Gastroesophageal sphincter (tissue), 4 donors: ENCODE data around the gene C1QTNF12. TPM values are rescaled to one million over a fixed set of nuclear protein-coding genes. Genes with fewer than 3 reads are reported as not detected.

ENCODE experiments used
- ATAC-seq: fragments of 150-250 bp; one replicate; pipeline ENCODE4 v1.9.1; 2016; ENCODE audit warnings: mild to moderate bottlenecking, moderate library complexity
- H3K27ac ChIP-seq, 4 donors: fragments of 200-600 bp; sonication (generic) in 3 of 4; 1 replicate in 3 of 4; 2 replicates in 1 of 4; pipeline ENCODE4 v1.5.1; 2016 to 2019
- H3K27me3 ChIP-seq: fragments of 200-600 bp; sonication (generic); one replicate; pipeline ENCODE4 v1.5.1; 2019
- H3K36me3 ChIP-seq, 2 donors: fragments of 200-600 bp; sonication (generic); one replicate each; pipeline ENCODE4 v1.5.1; 2019; ENCODE audit warnings: control low read depth in 1 of 2
- H3K4me1 ChIP-seq, 3 donors: fragments of 200-600 bp; sonication (generic); 1 replicate in 2 of 3; 2 replicates in 1 of 3; pipeline ENCODE4 v1.5.1; 2016 to 2019; ENCODE audit warnings: control low read depth in 2 of 3
- H3K4me3 ChIP-seq, 2 donors: fragments of 200-600 bp; sonication (generic); one replicate each; pipeline ENCODE4 v1.5.1; 2019; ENCODE audit warnings: mild to moderate bottlenecking in 1 of 2, moderate library complexity in 1 of 2
- H3K9me3 ChIP-seq, 3 donors: fragments of 200-600 bp; sonication (generic); one replicate each; pipeline ENCODE4 v1.5.1; 2017 to 2019; ENCODE audit warnings: control low read depth in 2 of 3
- CTCF ChIP-seq, 4 experiments: fragments of 200-600 bp in 2 of 4; fragments of 450-650 bp in 2 of 4; sonication (generic) in 1 of 4; IDR thresholded peaks; one replicate each; pipeline ENCODE4 v1.5.1; 2017 to 2019; ENCODE audit warnings: antibody characterized with exemption in 4 of 4, mild to moderate bottlenecking in 2 of 4, moderate library complexity in 2 of 4
- EP300 ChIP-seq: sonication (generic); formaldehyde crosslinking; IDR thresholded peaks from one replicate; pipeline ENCODE4 v1.6.1; 2017; ENCODE audit warnings: antibody characterized with exemption, mild to moderate bottlenecking
- POLR2A ChIP-seq, 2 donors: fragments of 450-650 bp; IDR thresholded peaks; one replicate each; pipeline ENCODE4 v1.6.1; 2017; ENCODE audit warnings: antibody characterized with exemption in 2 of 2, mild to moderate bottlenecking in 2 of 2, moderate library complexity in 1 of 2
- POLR2AphosphoS5 ChIP-seq: sonication (generic); formaldehyde crosslinking; IDR thresholded peaks from one replicate; pipeline ENCODE4 v1.6.1; 2017; ENCODE audit warnings: antibody characterized with exemption
- WGBS, 2 donors: methylation state at CpG; one replicate each; pipeline ENCODE4 v1.1.5; 2018; ENCODE audit warnings: low coverage in 1 of 2; 5-methylcytosine and 5-hydroxymethylcytosine counted together
- total RNA-seq, 4 donors: library from RNA; depleted of rRNA; stranded (reverse); fragments of >200 nt; gene quantifications; one replicate each; pipeline ENCODE4 v1.1.0, GENCODE V29; 2016

The C1QTNF12 gene
- total RNA-seq, 4 donors from 2014 or later = 0.96 to 2.8 (median 1.7) TPM

GRCh38 chr1:1227386-1227785 lies 19.1 kb downstream of the C1QTNF12 start:
- peaks cover 0 to 73% of the 10 kb centered on the region in 2 donors for H3K36me3 ChIP-seq
- H3K27me3 ChIP-seq = no peaks in the 10 kb centered on the region
- ATAC-seq = no peak
- peaks cover 0 to 56% (median 15%) of the 10 kb centered on the region in 3 donors for H3K4me1 ChIP-seq
- H3K9me3 ChIP-seq = no peaks in the 10 kb centered on the region
- no peak overlapping the region for H3K27ac ChIP-seq
- no peak for TF ChIP-seq POLR2A (IDR thresholded peaks at IDR 0.05)
- TF ChIP-seq CTCF (IDR thresholded peaks at IDR 0.05) = no peak
- no peak for TF ChIP-seq EP300
- TF ChIP-seq POLR2AphosphoS5 = no peak
- no CpG with 5 or more reads among the region's 25 CpGs for WGBS, 2 donors
- no peak overlapping the region for H3K4me3 ChIP-seq

- peaks cover 0 to 56% (median 15%) of the 10 kb centered on the region in 3 donors for H3K4me1 ChIP-seq
- no peak overlapping the region for H3K4me3 ChIP-seq
- WGBS, 2 donors = 78% methylated on average over 4 of the region's 44 CpGs; no CpG with 5 or more reads in 1 of the 2 donors
- H3K9me3 ChIP-seq = no peaks in the 10 kb centered on the region
- no peak for TF ChIP-seq POLR2A (IDR thresholded peaks at IDR 0.05)
- TF ChIP-seq CTCF (IDR thresholded peaks at IDR 0.05) = no peak
- no peak for TF ChIP-seq EP300
- no peak for TF ChIP-seq POLR2AphosphoS5
- H3K36me3 ChIP-seq = peaks cover 0 to 80% of the 10 kb centered on the region in 2 donors
- no peaks in the 10 kb centered on the region for H3K27me3 ChIP-seq
- no peak for ATAC-seq
- H3K27ac ChIP-seq = no peak overlapping the region
Observed at GRCh38 chr1:1226566-1227362, 19.8 kb downstream of the C1QTNF12 start.

- no peak overlapping the region for H3K4me3 ChIP-seq
- H3K36me3 ChIP-seq = peaks cover 0 to 88% of the 10 kb centered on the region in 2 donors
- ATAC-seq = no peak
- H3K4me1 ChIP-seq = peaks cover 0 to 53% (median 15%) of the 10 kb centered on the region in 3 donors
- 82% methylated on average over 5 of the region's 18 CpGs; no CpG with 5 or more reads in 1 of the 2 donors for WGBS, 2 donors
- H3K9me3 ChIP-seq = no peaks in the 10 kb centered on the region
- no peaks in the 10 kb centered on the region for H3K27me3 ChIP-seq
- TF ChIP-seq CTCF (IDR thresholded peaks at IDR 0.05) (no peak), EP300 (no peak), POLR2A (IDR thresholded peaks at IDR 0.05) (no peak), POLR2AphosphoS5 (no peak)
- H3K27ac ChIP-seq = no peak overlapping the region
Observed at GRCh38 chr1:1225913-1226312, 20.6 kb downstream of the C1QTNF12 start.

- H3K4me1 ChIP-seq = peaks cover 0 to 48% (median 9%) of the 10 kb centered on the region in 3 donors
- no peaks in the 10 kb centered on the region for H3K9me3 ChIP-seq
- peaks cover 0 to 94% of the 10 kb centered on the region in 2 donors for H3K36me3 ChIP-seq
- no peaks in the 10 kb centered on the region for H3K27me3 ChIP-seq
- WGBS, 2 donors = 88% methylated on average over 7 of the region's 34 CpGs; no CpG with 5 or more reads in 1 of the 2 donors
- H3K4me3 ChIP-seq = no peak overlapping the region
- TF ChIP-seq POLR2AphosphoS5 (no peak), POLR2A (IDR thresholded peaks at IDR 0.05) (no peak), CTCF (IDR thresholded peaks at IDR 0.05) (no peak), EP300 (no peak)
- no peak overlapping the region for H3K27ac ChIP-seq
- no peak for ATAC-seq
Observed at GRCh38 chr1:1225238-1225845, 21.2 kb downstream of the C1QTNF12 start.
